ENCODE measurements around the gene CACNA1B. TPM values are rescaled to one million over a fixed set of nuclear protein-coding genes. Genes with fewer than 3 reads are reported as not detected.

Gene CACNA1B
- total RNA-seq, 1 experiment from 2014 or later = 1.7 TPM

- Histone ChIP-seq H3K27ac (ENCODE audit: low read depth, low read length) (no peak overlapping the region), H3K9me2 (ENCODE audit: insufficient read depth) (no peaks in the 10 kb centered on the region), H3K36me3 (ENCODE audit: control insufficient read depth in 1 of 2, insufficient read depth in 2 of 2, low read length in 2 of 2) (no peaks in the 10 kb centered on the region), H3K9me3 (ENCODE audit: control insufficient read depth in 1 of 2, insufficient read depth in 1 of 2, low read depth in 1 of 2, low read length in 2 of 2) (no peaks in the 10 kb centered on the region), H3K79me2 (ENCODE audit: insufficient read depth, low read length) (no peaks in the 10 kb centered on the region), H3K4me1 (ENCODE audit: control insufficient read depth in 1 of 2, insufficient read depth in 2 of 2, low read length in 2 of 2) (no peaks in the 10 kb centered on the region), H2AFZ (ENCODE audit: low read depth, low read length, poor library complexity, severe bottlenecking) (no peak overlapping the region), H3K4me3 (replicated peaks in 1 of 2; ENCODE audit: low read depth in 1 of 2, low read length in 2 of 2) (no peak overlapping the region), H3K9ac (ENCODE audit: low read length) (no peak overlapping the region), H4K20me1 (ENCODE audit: insufficient read depth) (no peaks in the 10 kb centered on the region), H3K4me2 (ENCODE audit: low read length) (no peak overlapping the region), H3K27me3 (ENCODE audit: insufficient read depth, low read length) (no peaks in the 10 kb centered on the region)
- ATAC-seq (no peak), DNase-seq (ENCODE audit: low read depth, low spot score) (no peak)
- ChIA-PET CTCF (no interaction called here), RAD21 (ENCODE audit: low non-redundant PET in 1 of 2, low total read pairs in 2 of 2, uncharacterized antibody in 2 of 2, unreplicated experiment in 2 of 2) (no interaction called here), POLR2A (no interaction called here)
- BruUV-seq (replicated peaks) = no TSS peak
- intact Hi-C loops (cut with micrococcal nuclease) = no loop called here
- no peak for TF ChIP-seq SRF (IDR thresholded peaks at IDR 0.05; ENCODE audit: low read depth)
These were observed 200.4 kb downstream of the CACNA1B start for GRCh38 chr9:138077898-138078540.

GRCh38 chr9:138078846-138079245 lies 201.3 kb downstream of the CACNA1B start:
- H3K4me1 ChIP-seq (ENCODE audit: control insufficient read depth in 1 of 2, insufficient read depth in 2 of 2, low read length in 2 of 2) = no peaks in the 10 kb centered on the region
- ATAC-seq (no peak), DNase-seq (ENCODE audit: low read depth, low spot score) (no peak)
- ChIA-PET RAD21 (ENCODE audit: low non-redundant PET in 1 of 2, low total read pairs in 2 of 2, uncharacterized antibody in 2 of 2, unreplicated experiment in 2 of 2) (no interaction called here), CTCF (no interaction called here), POLR2A (no interaction called here)
- no peaks in the 10 kb centered on the region for H3K79me2 ChIP-seq (ENCODE audit: insufficient read depth, low read length)
- no peak overlapping the region for H3K27ac ChIP-seq (ENCODE audit: low read depth, low read length)
- no peak overlapping the region for H3K4me3 ChIP-seq (replicated peaks in 1 of 2; ENCODE audit: low read depth in 1 of 2, low read length in 2 of 2)
- H3K9me2 ChIP-seq (ENCODE audit: insufficient read depth) = no peaks in the 10 kb centered on the region
- no peaks in the 10 kb centered on the region for H3K27me3 ChIP-seq (ENCODE audit: insufficient read depth, low read length)
- H4K20me1 ChIP-seq (ENCODE audit: insufficient read depth) = no peaks in the 10 kb centered on the region
- no TSS peak for BruUV-seq (replicated peaks)
- H3K4me2 ChIP-seq (ENCODE audit: low read length) = no peak overlapping the region
- no peak overlapping the region for H2AFZ ChIP-seq (ENCODE audit: low read depth, low read length, poor library complexity, severe bottlenecking)
- TF ChIP-seq EZH2phosphoT487 (IDR thresholded peaks at IDR 0.05; ENCODE audit: borderline replicate concordance) (no peak), CEBPB (IDR thresholded peaks at IDR 0.05; ENCODE audit: low read depth) (no peak), RAD21 (IDR thresholded peaks at IDR 0.05; ENCODE audit: low read depth) (no peak), ELF1 (IDR thresholded peaks at IDR 0.05; ENCODE audit: borderline replicate concordance, low read depth) (no peak), POLR2A (IDR thresholded peaks at IDR 0.05; ENCODE audit: borderline replicate concordance, extremely low read depth, insufficient read depth, insufficient read length) (no peak), TCF7L2 (IDR thresholded peaks at IDR 0.05; ENCODE audit: borderline replicate concordance, extremely low read depth, insufficient read depth, insufficient read length) (no peak), SP1 (IDR thresholded peaks at IDR 0.05; ENCODE audit: low read depth) (no peak), ZFX (IDR thresholded peaks at IDR 0.05) (no peak), EGR1 (IDR thresholded peaks at IDR 0.05; ENCODE audit: low read depth) (no peak), SRF (IDR thresholded peaks at IDR 0.05; ENCODE audit: low read depth) (no peak), REST (IDR thresholded peaks at IDR 0.05; ENCODE audit: low read depth) (no peak), YY1 (IDR thresholded peaks at IDR 0.05; ENCODE audit: extremely low read depth, insufficient replicate concordance, low read depth, low read length) (no peak), ZBTB33 (IDR thresholded peaks at IDR 0.05; ENCODE audit: extremely low read depth, insufficient replicate concordance, low read length) (no peak), CBX3 (IDR thresholded peaks at IDR 0.05; ENCODE audit: low read depth) (no peak)
- no peaks in the 10 kb centered on the region for H3K36me3 ChIP-seq (ENCODE audit: control insufficient read depth in 1 of 2, insufficient read depth in 2 of 2, low read length in 2 of 2)
- intact Hi-C loops (cut with micrococcal nuclease) = no loop called here
- no peaks in the 10 kb centered on the region for H3K9me3 ChIP-seq (ENCODE audit: control insufficient read depth in 1 of 2, insufficient read depth in 1 of 2, low read depth in 1 of 2, low read length in 2 of 2)
- no peak overlapping the region for H3K9ac ChIP-seq (ENCODE audit: low read length)
